HFF-Myc (cell line): ENCODE data around the gene FHIT.

Experiments used
- DNase-seq: peaks from one replicate; pipeline ENCODE4 v3.0.0-alpha.2; 2011; ENCODE audit warnings: low read depth; ENCODE audit errors: extremely low read depth
- H3K4me3 ChIP-seq: replicated peaks from 2 replicates; pipeline ENCODE4 v1.5.1; 2011; ENCODE audit warnings: low read depth, mild to moderate bottlenecking, control low read depth, low read length
- CTCF ChIP-seq: IDR thresholded peaks from 2 replicates; pipeline ENCODE4 v1.5.1; 2012; ENCODE audit warnings: mild to moderate bottlenecking, low read depth, low read length, control low read depth; ENCODE audit errors: missing control alignments

The FHIT gene

GRCh38 chr3:60531759-60532158 is 719.5 kb downstream of the FHIT start:
- DNase-seq, result no peak
- no peak for TF ChIP-seq CTCF
- no peak overlapping the region for H3K4me3 ChIP-seq

- no peak overlapping the region for H3K4me3 ChIP-seq
- DNase-seq, result no peak
- no peak for TF ChIP-seq CTCF
Observed at GRCh38 chr3:60528651-60529050, 722.6 kb downstream of the FHIT start.

- no peak overlapping the region for H3K4me3 ChIP-seq
- no peak for DNase-seq
- TF ChIP-seq CTCF, result no peak
Observed at GRCh38 chr3:60523536-60523935, 727.7 kb downstream of the FHIT start.

- H3K4me3 ChIP-seq, result no peak overlapping the region
- DNase-seq, result no peak
- TF ChIP-seq CTCF, result no peak
Observed at GRCh38 chr3:60517134-60517533, 734.1 kb downstream of the FHIT start.

- no peak for TF ChIP-seq CTCF
- no peak overlapping the region for H3K4me3 ChIP-seq
- no peak for DNase-seq
Observed at GRCh38 chr3:60514866-60515265, 736.4 kb downstream of the FHIT start.

GRCh38 chr3:60514085-60514649 is 737.1 kb downstream of the FHIT start:
- H3K4me3 ChIP-seq, result no peak overlapping the region
- TF ChIP-seq CTCF, result no peak
- DNase-seq, result no peak

- DNase-seq, result no peak
- no peak overlapping the region for H3K4me3 ChIP-seq
- no peak for TF ChIP-seq CTCF
Observed at GRCh38 chr3:60513241-60513640, 738.0 kb downstream of the FHIT start.
